Smooth muscle cell (in vitro differentiated cells): ENCODE results near the gene PRSS2. TPM values are rescaled to one million over a fixed set of nuclear protein-coding genes. Genes with fewer than 3 reads are reported as not detected.
"Not testable (repeated sequence)": the region's sequence is repeated elsewhere in the genome, so short reads cannot be mapped to it uniquely, and the experiment has no call there.

Experiments used
- DNase-seq: peaks from one replicate; lab custom pipeline; 2025; ENCODE audit not compliant: unreplicated experiment; lab: John Stamatoyannopoulos, UW
- H2AFZ ChIP-seq: fragments of 200-600 bp; sonication (generic); 2 replicates; pipeline ENCODE4 v1.6.0; 2016; ENCODE audit warnings: antibody characterized with exemption, low read depth, mild to moderate bottlenecking
- H3F3A ChIP-seq: fragments of 200-600 bp; sonication (generic); 2 replicates; pipeline ENCODE4 v1.6.0; 2017; ENCODE audit warnings: antibody characterized with exemption, low read depth
- H3K27ac ChIP-seq: fragments of 200-600 bp; sonication (generic); 2 replicates; pipeline ENCODE4 v1.5.1; 2016; ENCODE audit warnings: low read depth, mild to moderate bottlenecking
- H3K27me3 ChIP-seq: fragments of 200-600 bp; sonication (generic); 2 replicates; pipeline ENCODE4 v1.6.1; 2016; ENCODE audit warnings: low read depth, mild to moderate bottlenecking
- H3K36me3 ChIP-seq: fragments of 200-600 bp; sonication (generic); 2 replicates; pipeline ENCODE4 v1.5.1; 2016; ENCODE audit warnings: low read depth
- H3K4me1 ChIP-seq: fragments of 200-600 bp; sonication (generic); 2 replicates; pipeline ENCODE4 v1.5.1; 2016; ENCODE audit warnings: low read depth
- H3K4me2 ChIP-seq: fragments of 200-600 bp; sonication (generic); 2 replicates; pipeline ENCODE4 v1.6.0; 2016; ENCODE audit warnings: mild to moderate bottlenecking
- H3K4me3 ChIP-seq: fragments of 200-600 bp; sonication (generic); 2 replicates; pipeline ENCODE4 v1.5.1; 2016; ENCODE audit warnings: mild to moderate bottlenecking
- H3K79me2 ChIP-seq: fragments of 200-600 bp; sonication (generic); 2 replicates; pipeline ENCODE4 v1.6.0; 2016; ENCODE audit warnings: low read depth, mild to moderate bottlenecking
- H3K9ac ChIP-seq: fragments of 200-600 bp; sonication (generic); 2 replicates; pipeline ENCODE4 v1.6.0; 2016; ENCODE audit warnings: low read depth
- H3K9me3 ChIP-seq: fragments of 200-600 bp; sonication (generic); replicated peaks from 2 replicates; pipeline ENCODE4 v1.5.1; 2016; ENCODE audit warnings: low read depth
- H4K20me1 ChIP-seq: fragments of 200-600 bp; sonication (generic); 2 replicates; pipeline ENCODE4 v1.6.0; 2016; ENCODE audit warnings: low read depth
- CTCF ChIP-seq: fragments of 200-600 bp; sonication (generic); IDR thresholded peaks from 2 replicates; pipeline ENCODE4 v1.5.1; 2017; ENCODE audit warnings: borderline replicate concordance, mild to moderate bottlenecking, antibody characterized with exemption; ENCODE audit not compliant: insufficient read depth, poor library complexity, severe bottlenecking
- WGBS: methylation state at CpG from one replicate; pipeline ENCODE4 v1.1.7; 2016; ENCODE audit warnings: low lambda C conversion rate; 5-methylcytosine and 5-hydroxymethylcytosine counted together
- polyA plus RNA-seq: library from polyadenylated mRNA; unstranded; fragments of >200 nt; fragmentation: Nextera tagmentation; extraction: Ambion mirVana; gene quantifications from 2 replicates; pipeline ENCODE4 v1.2.1, GENCODE V29; 2016
- total RNA-seq: library from RNA; depleted of rRNA; stranded (reverse); fragments of >200 nt; gene quantifications from 2 replicates; pipeline ENCODE4 v1.2.3, GENCODE V29; 2014

Gene PRSS2
- total and polyA plus RNA-seq, 2 experiments from 2014 or later = not detected

DNA sequence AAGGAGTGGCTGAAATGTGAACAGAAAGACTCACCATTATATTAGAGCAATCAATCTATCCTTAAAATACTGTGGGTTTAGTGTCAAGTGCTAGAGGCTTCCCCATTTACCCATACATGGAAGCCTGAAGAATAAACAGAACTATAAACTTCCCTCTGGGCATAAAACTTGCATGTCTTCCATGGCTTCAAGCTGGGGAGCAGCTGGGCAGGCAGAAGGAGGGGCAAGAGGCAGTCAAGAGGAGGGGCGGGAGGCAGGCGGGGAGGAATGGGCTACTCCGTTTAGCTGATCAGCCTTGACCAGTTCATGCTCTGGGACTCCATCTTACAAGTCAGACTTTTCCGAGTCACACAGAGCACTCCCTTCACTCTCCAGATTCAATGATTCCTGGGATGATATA, 25.0 kb upstream of the PRSS2 start:
- no peak overlapping the region for H2AFZ ChIP-seq

GRCh38 chr7:142746264-142746663, 24.5 kb upstream of the PRSS2 start:
- Histone ChIP-seq H3K4me1 (no peaks in the 10 kb centered on the region), H3K9ac (no peak overlapping the region)
- WGBS = 90% methylated on average over 3 of the region's 3 CpGs

More for the DNA sequence above, 25.0 kb upstream of the PRSS2 start:
- Histone ChIP-seq H3K9me3 (no peaks in the 10 kb centered on the region), H4K20me1 (no peaks in the 10 kb centered on the region), H3K9ac (no peak overlapping the region), H3K27me3 (no peaks in the 10 kb centered on the region), H3K79me2 (no peaks in the 10 kb centered on the region), H3K4me2 (no peak overlapping the region), H3F3A (no peaks in the 10 kb centered on the region), H3K4me3 (no peak overlapping the region), H3K4me1 (no peaks in the 10 kb centered on the region), H3K27ac (no peak overlapping the region), H3K36me3 (no peaks in the 10 kb centered on the region)
- no peak for DNase-seq
- no peak for TF ChIP-seq CTCF
- WGBS = 88% methylated on average over 4 of the region's 4 CpGs

GRCh38 chr7:142748410-142748809, 22.4 kb upstream of the PRSS2 start:
- H3K27me3 ChIP-seq, H3K9me3 ChIP-seq, H3K36me3 ChIP-seq, H3K4me1 ChIP-seq, H3K4me3 ChIP-seq, H4K20me1 ChIP-seq, H3K4me2 ChIP-seq, H2AFZ ChIP-seq, DNase-seq, H3K27ac ChIP-seq, H3K79me2 ChIP-seq, H3K9ac ChIP-seq, H3F3A ChIP-seq: not testable (repeated sequence)
- 93% methylated on average over 2 of the region's 2 CpGs for WGBS

More at GRCh38 chr7:142746264-142746663, 24.5 kb upstream of the PRSS2 start:
- no peaks in the 10 kb centered on the region for H3K36me3 ChIP-seq
- H3K27ac ChIP-seq = no peak overlapping the region
- H3K79me2 ChIP-seq = no peaks in the 10 kb centered on the region
- H3K4me3 ChIP-seq = no peak overlapping the region
- no peak for TF ChIP-seq CTCF
- no peaks in the 10 kb centered on the region for H3K9me3 ChIP-seq
- no peak overlapping the region for H3K4me2 ChIP-seq
- no peaks in the 10 kb centered on the region for H3F3A ChIP-seq
- no peak overlapping the region for H2AFZ ChIP-seq
- DNase-seq = no peak
- no peaks in the 10 kb centered on the region for H3K27me3 ChIP-seq
- no peaks in the 10 kb centered on the region for H4K20me1 ChIP-seq

- no peaks in the 10 kb centered on the region for H3K4me1 ChIP-seq
- no peaks in the 10 kb centered on the region for H4K20me1 ChIP-seq
- no peaks in the 10 kb centered on the region for H3F3A ChIP-seq
- H3K27ac ChIP-seq = no peak within 1 kb of the TSS
- no peak within 1 kb of the TSS for H3K9ac ChIP-seq
- no peaks in the 10 kb centered on the region for H3K36me3 ChIP-seq
- WGBS = 74% methylated on average over 11 of the region's 11 CpGs
- no peak within 1 kb of the TSS for H3K4me2 ChIP-seq
- DNase-seq = no peak
- no peak within 1 kb of the TSS for H3K4me3 ChIP-seq
- TF ChIP-seq CTCF = no peak
- no peaks in the 10 kb centered on the region for H3K79me2 ChIP-seq
- no peaks in the 10 kb centered on the region for H3K27me3 ChIP-seq
- no peaks in the 10 kb centered on the region for H3K9me3 ChIP-seq
- no peak within 1 kb of the TSS for H2AFZ ChIP-seq
These were observed 21.4 kb upstream of the PRSS2 start, which contains the start of gene PRSS1 for GRCh38 chr7:142749218-142749993. TSS of gene PRSS1 (plus strand) at chr7:142749472. CDS start at chr7:142749485, 13 bp downstream.
